ENCODE results near the gene RNF39. TPM values are rescaled to one million over a fixed set of nuclear protein-coding genes. Genes with fewer than 3 reads are reported as not detected.
A peak's percentile ranks its signal among the peaks of the same experiment; 100 is the strongest.

RNF39 gene
- total and polyA plus RNA-seq, 10 of the 15 experiments (the other 5 are each of a cell fraction or from before 2014, with no cell fraction given) = 0.04 to 0.11 TPM; not detected in 8

- no peak for TF ChIP-seq SREBF2 (IDR thresholded peaks at IDR 0.05; ENCODE audit: low read length)
- no peak for TF ChIP-seq TCF3 (IDR thresholded peaks at IDR 0.05; ENCODE audit: borderline replicate concordance, insufficient read depth, low read depth, low read length)
- peak in 1 of 2 experiments; percentile 65; a peak in 2 of 4 replicates for TF ChIP-seq IKZF2 (IDR thresholded peaks at IDR 0.05)
- TF ChIP-seq TCF12 (IDR thresholded peaks at IDR 0.05; ENCODE audit: low read depth, low read length) = no peak
- peak; percentile 50 for TF ChIP-seq MTA2 (IDR thresholded peaks at IDR 0.05; ENCODE audit: low read depth)
- peak; percentile 38 to 62; a peak in 1 of 4 replicates for TF ChIP-seq BHLHE40 (IDR thresholded peaks at IDR 0.05; ENCODE audit: borderline replicate concordance in 1 of 2, low read depth in 2 of 2, low read length in 1 of 2)
Measured at GRCh38 chr6:30061092-30061857, 14.3 kb downstream of the RNF39 start, which contains the start of gene POLR1H (continued).

GRCh38 chr6:30060606-30061091, 14.9 kb downstream of the RNF39 start:
- H3K27me3 ChIP-seq (replicated peaks in 1 of 2; ENCODE audit: control insufficient read depth in 2 of 2, insufficient read depth in 2 of 2, low read length in 1 of 2) = no peaks in the 10 kb centered on the region
- ATAC-seq (peak; percentile 25), FAIRE-seq (no peak), DNase-seq (ENCODE audit: low read depth, low spot score) (no peak)
- TSS peak; percentile 88 for BruUV-seq (replicated peaks)
- ChIA-PET CTCF (interaction anchor here (1.1 to 2.3 kb wide), 11 partner anchors 8 to 410 kb away, joined by 3 to 9 read pairs (median 5); no protein-coding TSS in a partner anchor), POLR2A (interaction anchor here (0.6 to 2.4 kb wide), 12 partner anchors 9 to 153 kb away, joined by 3 to 8 read pairs (median 4); no protein-coding TSS in a partner anchor), RAD21 (ENCODE audit: unreplicated experiment) (interaction anchor here (0.7 to 1.9 kb wide), 5 partner anchors 15 to 69 kb away, joined by 3 to 8 read pairs (median 4); no protein-coding TSS in a partner anchor), SMC1A (ENCODE audit: uncharacterized antibody, unreplicated experiment) (interaction anchor here (0.7 to 2.3 kb wide), 9 partner anchors 15 to 212 kb away, joined by 3 to 11 read pairs (median 4); partner anchors contain the start of gene HLA-A)
- TF ChIP-seq HDGF (IDR thresholded peaks at IDR 0.05) (0 out of 2 replicates have a peak, but pooled peaks have one; percentile 41), HDAC2 (IDR thresholded peaks at IDR 0.05) (0 out of 2 replicates have a peak, but pooled peaks have one; percentile 84), MEF2B (IDR thresholded peaks at IDR 0.05; ENCODE audit: partially characterized antibody, poor library complexity, severe bottlenecking) (peak; percentile 71), BCL3 (IDR thresholded peaks at IDR 0.05; ENCODE audit: borderline replicate concordance, insufficient read depth, low read depth, low read length, poor library complexity, severe bottlenecking) (no peak), MTA3 (IDR thresholded peaks at IDR 0.05; ENCODE audit: borderline replicate concordance, low read length) (0 out of 2 replicates have a peak, but pooled peaks have one; percentile 88), KLF5 (IDR thresholded peaks at IDR 0.05; ENCODE audit: partially characterized antibody) (peak; percentile 6), RELA (IDR thresholded peaks at IDR 0.05; ENCODE audit: borderline replicate concordance, partially characterized antibody) (no peak)
- H3K9me3 ChIP-seq (replicated peaks; ENCODE audit: control insufficient read depth, insufficient read depth, low read length) = no peaks in the 10 kb centered on the region
- H3K79me2 ChIP-seq (ENCODE audit: control insufficient read depth, insufficient read depth, low read length) = peaks cover 30% of the 10 kb centered on the region
- WGBS (ENCODE audit: insufficient coverage, insufficient replicate concordance, low lambda C conversion rate, missing lambda C conversion rate) = 2% methylated on average over 24 of the region's 24 CpGs
- peak overlapping the region; percentile 87 for H3K4me2 ChIP-seq (ENCODE audit: control insufficient read depth, insufficient read depth)
- peak overlapping the region; percentile 96 for H2AFZ ChIP-seq (ENCODE audit: control insufficient read depth, low read depth, low read length)
- H4K20me1 ChIP-seq (ENCODE audit: control insufficient read depth, insufficient read depth) = no peaks in the 10 kb centered on the region
- intact Hi-C loops (cut with micrococcal nuclease; ENCODE audit: unreplicated experiment) (no loop called here), in situ Hi-C loops (cut with MboI) (no loop called here)
- peak overlapping the region; percentile 85 for H3K9ac ChIP-seq (ENCODE audit: control insufficient read depth, insufficient read depth, low read length)
- no peaks in the 10 kb centered on the region for H3K36me3 ChIP-seq (ENCODE audit: control insufficient read depth in 2 of 2, insufficient read depth in 2 of 2, low read length in 1 of 2)
- peak overlapping the region; percentile 84 for H3K27ac ChIP-seq (ENCODE audit: control insufficient read depth, insufficient read depth)
- peak overlapping the region; percentile 99 for H3K4me3 ChIP-seq
- H3K4me1 ChIP-seq (ENCODE audit: control insufficient read depth, insufficient read depth, low read length) = peaks cover 5% of the 10 kb centered on the region; the same call in 1 of the 2 replicates
